Measurements from ENCODE around the gene LRRC73.

LRRC73 gene

DNA sequence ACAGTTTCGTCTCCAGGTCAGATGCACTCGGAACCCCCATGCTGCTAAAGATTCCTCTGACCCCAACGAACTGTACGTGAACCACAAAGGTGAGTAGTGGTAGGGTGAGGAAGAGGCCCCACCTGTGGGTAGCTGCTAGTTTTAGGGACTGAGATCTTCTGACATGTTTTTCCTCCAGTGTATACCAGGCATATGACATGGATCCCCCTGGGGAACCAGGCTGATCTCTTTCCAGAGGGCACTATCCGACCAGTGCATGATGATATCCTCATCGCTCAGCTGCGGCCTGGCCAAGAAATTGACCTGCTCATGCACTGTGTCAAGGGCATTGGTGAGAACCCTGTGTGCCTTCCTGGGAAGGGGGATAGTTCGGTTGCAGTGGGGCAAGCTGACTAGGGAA, 10.0 kb upstream of the LRRC73 start:
- TF ChIP-seq TAF1 (IDR thresholded peaks at IDR 0.05; ENCODE audit: borderline replicate concordance, insufficient read depth, low read length) (no peak), POLR2AphosphoS5 (IDR thresholded peaks at IDR 0.05; ENCODE audit: low read depth, low read length) (0 out of 2 replicates have a peak, but pooled peaks have one; percentile 4)

DNA sequence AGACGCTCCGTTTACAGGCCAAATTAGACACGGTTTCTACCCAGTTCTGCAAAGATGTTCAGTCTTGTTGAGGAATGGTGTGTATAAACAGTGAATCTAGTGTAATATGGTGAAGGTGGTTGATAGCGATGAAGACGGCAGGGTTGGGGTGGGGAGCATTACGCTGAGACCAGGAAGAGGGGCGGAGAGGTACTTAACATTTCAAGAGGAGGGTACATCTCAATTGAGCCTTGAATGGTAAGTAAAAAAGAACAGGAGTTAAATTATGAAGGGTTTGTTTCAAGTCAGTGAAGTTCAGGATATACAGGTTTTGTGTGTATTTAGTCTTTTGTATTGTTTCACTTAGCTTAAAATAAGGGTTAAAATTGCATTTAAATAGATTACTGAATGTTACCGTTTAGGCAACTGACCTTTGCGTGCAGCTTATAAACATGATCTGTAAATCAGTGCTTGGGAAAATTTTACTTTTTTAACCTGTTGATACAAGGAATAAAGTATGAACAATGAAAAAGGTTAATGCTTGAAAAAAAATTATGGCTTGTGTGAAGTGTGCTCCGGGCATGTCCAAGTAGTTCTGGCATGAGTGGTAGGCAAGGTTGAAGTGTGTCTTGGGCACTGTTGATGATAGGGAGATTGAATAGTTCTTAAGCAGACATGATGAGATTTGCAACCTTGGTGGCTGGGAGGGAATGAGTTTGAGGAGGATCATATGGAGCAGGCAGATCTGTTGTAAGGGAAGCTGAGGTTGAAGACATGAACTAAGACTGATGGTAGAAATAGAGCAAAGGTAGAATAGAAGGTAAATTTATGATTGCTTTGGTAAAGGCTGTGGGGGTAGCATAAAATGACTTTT, 7.6 kb upstream of the LRRC73 start:
- TF ChIP-seq SIN3A (IDR thresholded peaks at IDR 0.05; ENCODE audit: borderline replicate concordance, insufficient read depth, low read length) (0 out of 2 replicates have a peak, but pooled peaks have one; percentile 44), TAF1 (IDR thresholded peaks at IDR 0.05; ENCODE audit: borderline replicate concordance, insufficient read depth, low read length) (peak; percentile 35; the same call in 1 of the 2 replicates), POLR2AphosphoS5 (IDR thresholded peaks at IDR 0.05; ENCODE audit: low read depth, low read length) (no peak)

DNA sequence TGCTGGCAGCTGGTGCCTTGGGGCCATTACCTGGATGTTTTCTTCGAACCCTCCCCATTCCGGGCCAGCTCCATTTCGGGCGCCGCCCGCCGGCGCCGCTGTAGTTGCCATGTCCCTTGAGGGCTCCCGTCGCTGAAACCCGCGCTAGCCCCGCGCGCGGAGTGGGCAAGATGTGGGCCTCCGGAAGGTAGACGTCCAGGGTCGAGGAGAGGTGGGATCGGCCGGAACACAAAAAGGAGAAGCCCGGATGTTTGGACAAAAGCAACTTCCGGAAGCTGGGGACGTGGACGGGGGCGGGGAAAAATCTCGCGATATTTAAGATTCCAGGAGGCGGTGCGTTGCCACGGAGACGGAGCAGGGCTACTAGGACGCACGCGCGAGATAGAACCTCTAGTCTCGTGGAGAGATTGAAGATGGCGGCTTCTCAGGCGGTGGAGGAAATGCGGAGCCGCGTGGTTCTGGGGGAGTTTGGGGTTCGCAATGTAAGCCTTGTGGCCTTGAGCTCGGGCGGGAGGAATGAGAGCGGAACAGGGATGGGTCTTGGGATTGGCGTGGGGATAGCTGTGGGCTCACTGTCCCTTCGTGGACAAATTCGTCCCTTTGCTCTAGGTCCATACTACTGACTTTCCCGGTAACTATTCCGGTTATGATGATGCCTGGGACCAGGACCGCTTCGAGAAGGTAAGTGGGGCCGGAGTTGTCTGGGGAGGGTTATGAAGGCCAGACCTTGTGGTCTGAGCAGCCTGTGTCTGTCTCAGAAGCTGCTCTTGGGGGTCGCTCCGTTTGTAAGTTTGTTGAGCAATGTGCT, 6.8 kb upstream of the LRRC73 start, which contains the start of the genes POLR1C and YIPF3:
TSS of gene POLR1C (plus strand) at position 393 of the 808 bp plus-strand sequence. CDS start at position 414, 21 bp downstream.
TSS of gene YIPF3 (minus strand) at position 230 of the 808 bp plus-strand sequence. CDS start at position 111, 119 bp downstream.
- TF ChIP-seq POLR2AphosphoS5 (IDR thresholded peaks at IDR 0.05; ENCODE audit: low read depth, low read length) (peak; percentile 93; the same call in 1 of the 2 replicates), TAF1 (IDR thresholded peaks at IDR 0.05; ENCODE audit: borderline replicate concordance, insufficient read depth, low read length) (peak; percentile 94), SIN3A (IDR thresholded peaks at IDR 0.05; ENCODE audit: borderline replicate concordance, insufficient read depth, low read length) (peak; percentile 98; the same call in 1 of the 2 replicates), REST (IDR thresholded peaks at IDR 0.05; ENCODE audit: insufficient read depth in 1 of 2, low read depth in 2 of 2, low read length in 2 of 2) (peak in 1 of 2 experiments; percentile 43; a peak in 1 of 4 replicates), FOXP2 (optimal IDR thresholded peaks at IDR 0.05; ENCODE audit: borderline replicate concordance, extremely low read depth, extremely low read length, insufficient read depth) (peak; percentile 65)

DNA sequence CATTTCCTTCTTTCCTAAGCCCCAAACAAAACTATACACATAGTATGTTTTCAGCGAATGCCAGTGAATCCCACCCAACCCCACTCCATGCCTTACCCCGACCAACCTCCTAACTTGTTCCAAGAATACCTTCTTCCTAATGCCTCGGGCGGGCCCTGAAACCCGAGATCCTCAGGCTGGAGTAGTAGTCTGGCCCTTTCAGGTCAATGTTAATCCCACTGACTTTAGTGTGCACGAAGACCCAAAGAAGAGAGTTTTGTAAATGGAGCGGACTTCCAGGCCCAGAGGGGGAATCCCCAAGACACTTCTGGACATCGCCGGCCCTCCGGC, 6.2 kb upstream of the LRRC73 start:
- TF ChIP-seq FOXP2 (optimal IDR thresholded peaks at IDR 0.05; ENCODE audit: borderline replicate concordance, extremely low read depth, extremely low read length, insufficient read depth), result no peak

DNA sequence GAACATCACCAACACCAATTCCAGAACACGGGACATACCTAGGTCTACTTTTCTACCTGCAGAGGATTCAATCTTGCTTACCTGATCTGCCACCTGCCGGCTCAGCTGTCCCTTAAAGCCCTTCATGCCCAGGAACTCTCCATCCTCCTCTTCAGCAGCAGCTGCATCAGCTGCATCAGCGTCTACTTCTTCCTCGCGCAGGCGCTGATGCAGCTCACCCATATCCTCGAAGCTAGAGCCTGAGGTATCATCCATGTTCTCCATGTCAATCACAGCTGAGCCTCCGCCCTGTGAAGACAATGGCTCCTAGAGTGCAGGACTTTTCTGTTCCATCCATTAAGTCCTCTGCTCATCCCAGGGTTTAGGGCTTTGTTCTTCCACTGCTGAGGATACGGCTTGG, 5.7 kb upstream of the LRRC73 start:
- TF ChIP-seq SIN3A (IDR thresholded peaks at IDR 0.05; ENCODE audit: borderline replicate concordance, insufficient read depth, low read length), result no peak
- TF ChIP-seq TAF1 (IDR thresholded peaks at IDR 0.05; ENCODE audit: borderline replicate concordance, insufficient read depth, low read length), result no peak
- TF ChIP-seq POLR2AphosphoS5 (IDR thresholded peaks at IDR 0.05; ENCODE audit: low read depth, low read length), result no peak
- no peak for TF ChIP-seq FOXP2 (optimal IDR thresholded peaks at IDR 0.05; ENCODE audit: borderline replicate concordance, extremely low read depth, extremely low read length, insufficient read depth)
- TF ChIP-seq REST (IDR thresholded peaks at IDR 0.05; ENCODE audit: insufficient read depth in 1 of 2, low read depth in 2 of 2, low read length in 2 of 2), result no peak

DNA sequence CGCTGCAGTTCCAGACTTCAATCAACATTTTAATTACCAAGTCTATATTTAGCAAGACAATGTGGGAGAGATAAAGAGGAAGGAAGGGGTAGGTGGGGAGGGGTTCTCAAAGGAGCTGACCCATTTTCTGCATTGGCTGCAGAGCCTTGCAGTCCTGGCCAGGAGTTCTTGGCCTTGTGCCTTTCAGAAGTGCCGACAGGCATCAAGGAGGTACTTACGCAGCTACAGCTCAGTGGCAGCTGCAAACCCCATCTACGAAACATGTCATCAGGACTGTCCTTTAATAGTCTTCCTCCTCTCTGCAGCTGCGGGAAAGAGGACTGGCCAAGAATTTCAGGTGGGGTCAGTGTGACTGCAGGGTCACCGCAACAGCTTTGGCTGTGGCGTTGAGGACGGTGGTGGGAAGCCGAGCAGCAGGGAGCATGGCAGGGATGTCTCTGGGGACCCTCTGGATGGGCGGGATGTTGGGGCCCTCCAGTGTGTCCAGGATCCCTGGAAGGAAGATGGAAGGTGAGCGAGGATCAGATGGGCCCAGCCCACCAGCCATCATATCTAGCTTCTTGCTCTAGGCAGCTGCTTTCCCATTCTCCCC, 1.8 kb upstream of the LRRC73 start:
- TF ChIP-seq POLR2AphosphoS5 (IDR thresholded peaks at IDR 0.05; ENCODE audit: low read depth, low read length) (no peak), TAF1 (IDR thresholded peaks at IDR 0.05; ENCODE audit: borderline replicate concordance, insufficient read depth, low read length) (no peak), REST (IDR thresholded peaks at IDR 0.05; ENCODE audit: insufficient read depth in 1 of 2, low read depth in 2 of 2, low read length in 2 of 2) (no peak)
